BLaER1 treated with 17β-estradiol and CSF1 and Interleukin-3, amounts not matched to agents 10 nM and 100 nM (cell line): Measurements from ENCODE around the gene FIG4.
"Not testable (repeated sequence)": the region's sequence is repeated elsewhere in the genome, so short reads cannot be mapped to it uniquely, and the experiment has no call there.

Experiments
- H3K27ac ChIP-seq, 11 experiments: shearing (Covaris generic); formaldehyde crosslinking; 2 replicates each; pipeline ENCODE4 v1.8.1; 2022
- H3K27me3 ChIP-seq, 11 experiments: shearing (Covaris generic); formaldehyde crosslinking; 2 replicates each; pipeline ENCODE4 v1.8.1; 2022
- H3K36me3 ChIP-seq, 11 experiments: shearing (Covaris generic); formaldehyde crosslinking; 2 replicates each; pipeline ENCODE4 v1.8.1; 2022
- H3K4me1 ChIP-seq, 10 experiments: shearing (Covaris generic); formaldehyde crosslinking; 2 replicates each; pipeline ENCODE4 v1.8.1; 2022
- H3K4me2 ChIP-seq, 11 experiments: shearing (Covaris generic); formaldehyde crosslinking; 2 replicates each; pipeline ENCODE4 v1.8.1; 2022
- H3K4me3 ChIP-seq, 10 experiments: shearing (Covaris generic); formaldehyde crosslinking; 2 replicates each; pipeline ENCODE4 v1.8.1; 2022
- H3K9ac ChIP-seq, 11 experiments: shearing (Covaris generic); formaldehyde crosslinking; 2 replicates each; pipeline ENCODE4 v1.8.1; 2022
- H3K9me3 ChIP-seq, 11 experiments: shearing (Covaris generic); formaldehyde crosslinking; replicated peaks in 1 of 11; 2 replicates each; pipeline ENCODE4 v1.8.1; 2022
- H4K20me1 ChIP-seq, 11 experiments: shearing (Covaris generic); formaldehyde crosslinking; 2 replicates each; pipeline ENCODE4 v1.8.1; 2022
- Cebpa-rat ChIP-seq, 11 experiments: shearing (Covaris generic); IDR thresholded peaks; 2 replicates each; pipeline ENCODE4 v1.8.1; 2022

Gene FIG4

GRCh38 chr6:109826551-109826950, 135.5 kb downstream of the FIG4 start:
- H3K4me3 ChIP-seq: no peak overlapping the region
- H3K27me3 ChIP-seq: no peaks in the 10 kb centered on the region
- H3K9ac ChIP-seq: no peak overlapping the region
- H4K20me1 ChIP-seq: no peaks in the 10 kb centered on the region
- H3K27ac ChIP-seq: no peak overlapping the region
- no peak overlapping the region for H3K4me2 ChIP-seq
- H3K4me1 ChIP-seq: peaks cover 0 to 5% (median 0%) of the 10 kb centered on the region in 10 experiments; a peak in 3 of 20 replicates
- no peak for TF ChIP-seq Cebpa-rat (IDR thresholded peaks at IDR 0.05)
- H3K36me3 ChIP-seq: peaks cover 0 to 79% (median 0%) of the 10 kb centered on the region in 11 experiments; a peak in 10 of 22 replicates
- peaks cover 22 to 32% (median 25%) of the 10 kb centered on the region in 11 experiments for H3K9me3 ChIP-seq

- H3K9me3 ChIP-seq: peaks cover 35 to 44% (median 38%) of the 10 kb centered on the region in 11 experiments
- H3K4me1 ChIP-seq, H3K4me2 ChIP-seq, H3K27ac ChIP-seq, H3K4me3 ChIP-seq, H3K9ac ChIP-seq, H3K27me3 ChIP-seq, H4K20me1 ChIP-seq: not testable (repeated sequence)
- peaks cover 0 to 44% (median 0%) of the 10 kb centered on the region in 11 experiments; a peak in 7 of 22 replicates for H3K36me3 ChIP-seq
Measured at GRCh38 chr6:109831352-109831751, 140.3 kb downstream of the FIG4 start.

- H3K27me3 ChIP-seq: no peaks in the 10 kb centered on the region
- H4K20me1 ChIP-seq: no peaks in the 10 kb centered on the region
- H3K4me3 ChIP-seq: no peak overlapping the region
- peaks cover 35 to 38% (median 37%) of the 10 kb centered on the region in 11 experiments for H3K9me3 ChIP-seq
- no peak overlapping the region for H3K4me2 ChIP-seq
- peaks cover 0 to 17% (median 0%) of the 10 kb centered on the region in 11 experiments; a peak in 7 of 22 replicates for H3K36me3 ChIP-seq
- no peak overlapping the region for H3K9ac ChIP-seq
- no peak for TF ChIP-seq Cebpa-rat (IDR thresholded peaks at IDR 0.05)
- H3K27ac ChIP-seq: no peak overlapping the region
- H3K4me1 ChIP-seq: no peaks in the 10 kb centered on the region
Measured at GRCh38 chr6:109834131-109834530, 143.0 kb downstream of the FIG4 start.

GRCh38 chr6:109834595-109835437, 143.7 kb downstream of the FIG4 start:
- Histone ChIP-seq H3K4me3 (no peak overlapping the region), H3K36me3 (peaks cover 0 to 10% (median 0%) of the 10 kb centered on the region in 11 experiments; a peak in 6 of 22 replicates), H3K9me3 (peaks cover 30 to 32% (median 30%) of the 10 kb centered on the region in 11 experiments), H3K4me2 (no peak overlapping the region), H3K27ac (no peak overlapping the region), H4K20me1 (no peaks in the 10 kb centered on the region), H3K9ac (no peak overlapping the region), H3K4me1 (no peaks in the 10 kb centered on the region), H3K27me3 (no peaks in the 10 kb centered on the region)
- TF ChIP-seq Cebpa-rat (IDR thresholded peaks at IDR 0.05): no peak

GRCh38 chr6:109840034-109840433, 148.9 kb downstream of the FIG4 start:
- H3K27ac ChIP-seq: no peak overlapping the region
- no peaks in the 10 kb centered on the region for H3K36me3 ChIP-seq
- H3K27me3 ChIP-seq: no peaks in the 10 kb centered on the region
- TF ChIP-seq Cebpa-rat (IDR thresholded peaks at IDR 0.05): no peak
- no peak overlapping the region for H3K4me3 ChIP-seq
- no peaks in the 10 kb centered on the region for H3K4me1 ChIP-seq
- no peak overlapping the region for H3K4me2 ChIP-seq
- no peaks in the 10 kb centered on the region for H3K9me3 ChIP-seq
- no peaks in the 10 kb centered on the region for H4K20me1 ChIP-seq
- H3K9ac ChIP-seq: no peak overlapping the region

GRCh38 chr6:109840796-109841195, 149.7 kb downstream of the FIG4 start:
- H3K27me3 ChIP-seq: no peaks in the 10 kb centered on the region
- TF ChIP-seq Cebpa-rat (IDR thresholded peaks at IDR 0.05): no peak
- no peak overlapping the region for H3K27ac ChIP-seq
- H3K4me1 ChIP-seq: no peaks in the 10 kb centered on the region
- H4K20me1 ChIP-seq: no peaks in the 10 kb centered on the region
- no peak overlapping the region for H3K9ac ChIP-seq
- H3K36me3 ChIP-seq: no peaks in the 10 kb centered on the region
- H3K4me2 ChIP-seq: no peak overlapping the region
- H3K9me3 ChIP-seq: no peaks in the 10 kb centered on the region
- no peak overlapping the region for H3K4me3 ChIP-seq

- TF ChIP-seq Cebpa-rat (IDR thresholded peaks at IDR 0.05): no peak
- H3K9ac ChIP-seq: no peak overlapping the region
Measured at GRCh38 chr6:109841869-109842268, 150.8 kb downstream of the FIG4 start.

GRCh38 chr6:109852713-109853112, 161.6 kb downstream of the FIG4 start:
- Histone ChIP-seq H3K27ac (no peak overlapping the region), H3K4me1 (no peaks in the 10 kb centered on the region), H3K4me3 (no peak overlapping the region), H3K4me2 (no peak overlapping the region), H3K9ac (no peak overlapping the region), H3K9me3 (peaks cover 0 to 8% (median 0%) of the 10 kb centered on the region in 11 experiments; a peak in 1 of 22 replicates), H3K27me3 (no peaks in the 10 kb centered on the region), H4K20me1 (no peaks in the 10 kb centered on the region), H3K36me3 (no peaks in the 10 kb centered on the region)
- TF ChIP-seq Cebpa-rat (IDR thresholded peaks at IDR 0.05): no peak

More at GRCh38 chr6:109841869-109842268, 150.8 kb downstream of the FIG4 start:
- Histone ChIP-seq H3K4me2 (no peak overlapping the region), H3K4me1 (no peaks in the 10 kb centered on the region), H4K20me1 (no peaks in the 10 kb centered on the region), H3K4me3 (no peak overlapping the region), H3K36me3 (no peaks in the 10 kb centered on the region), H3K9me3 (no peaks in the 10 kb centered on the region), H3K27ac (no peak overlapping the region), H3K27me3 (no peaks in the 10 kb centered on the region)

GRCh38 chr6:109853426-109853825, 162.3 kb downstream of the FIG4 start:
- H3K4me2 ChIP-seq: no peak overlapping the region
- H3K27ac ChIP-seq: no peak overlapping the region
- H3K4me3 ChIP-seq: no peak overlapping the region
- H3K9ac ChIP-seq: no peak overlapping the region
- no peaks in the 10 kb centered on the region for H4K20me1 ChIP-seq
- no peaks in the 10 kb centered on the region for H3K36me3 ChIP-seq
- TF ChIP-seq Cebpa-rat (IDR thresholded peaks at IDR 0.05): no peak
- H3K27me3 ChIP-seq: no peaks in the 10 kb centered on the region
- H3K9me3 ChIP-seq: peaks cover 0 to 8% (median 0%) of the 10 kb centered on the region in 11 experiments; a peak in 1 of 22 replicates
- no peaks in the 10 kb centered on the region for H3K4me1 ChIP-seq

GRCh38 chr6:109853951-109854350, 162.9 kb downstream of the FIG4 start:
- H3K36me3 ChIP-seq: no peaks in the 10 kb centered on the region
- no peak overlapping the region for H3K4me3 ChIP-seq
- H3K9me3 ChIP-seq: peaks cover 0 to 8% (median 0%) of the 10 kb centered on the region in 11 experiments; a peak in 1 of 22 replicates
- no peak for TF ChIP-seq Cebpa-rat (IDR thresholded peaks at IDR 0.05)
- no peak overlapping the region for H3K9ac ChIP-seq
- H3K27ac ChIP-seq: no peak overlapping the region
- H3K4me2 ChIP-seq: no peak overlapping the region
- H4K20me1 ChIP-seq: no peaks in the 10 kb centered on the region
- H3K27me3 ChIP-seq: no peaks in the 10 kb centered on the region
- H3K4me1 ChIP-seq: no peaks in the 10 kb centered on the region
